Epithelial cell of proximal tubule (primary cell): ENCODE measurements around the gene MAGEB17. TPM values are rescaled to one million over a fixed set of nuclear protein-coding genes. Genes with fewer than 3 reads are reported as not detected.
"Not testable (repeated sequence)": the region's sequence is repeated elsewhere in the genome, so short reads cannot be mapped to it uniquely, and the experiment has no call there.

Experiments used
- DNase-seq: peaks from one replicate; pipeline ENCODE4 v3.0.0-alpha.2; 2011; ENCODE audit warnings: low read depth
- H3K4me3 ChIP-seq: 2 replicates; pipeline ENCODE4 v1.5.1; 2011; ENCODE audit warnings: low read depth, mild to moderate bottlenecking, low read length
- CTCF ChIP-seq: conservative IDR thresholded peaks from 2 replicates; pipeline ENCODE4 v1.5.1; 2012; ENCODE audit warnings: low read depth, mild to moderate bottlenecking, low read length
- total RNA-seq: library from RNA; depleted of rRNA; stranded (reverse); fragments of >200 nt; gene quantifications from 2 replicates; pipeline ENCODE4 v1.2.3, GENCODE V29; 2015

Gene MAGEB17
- total RNA-seq, 1 donor from 2014 or later = not detected

GRCh38 chrX:16171944-16172343 is 4.7 kb downstream of the MAGEB17 start:
- H3K4me3 ChIP-seq = no peak overlapping the region
- no peak for DNase-seq
- TF ChIP-seq CTCF = no peak

GRCh38 chrX:16172391-16172790 is 5.1 kb downstream of the MAGEB17 start:
- DNase-seq = no peak
- H3K4me3 ChIP-seq = no peak overlapping the region
- no peak for TF ChIP-seq CTCF

GRCh38 chrX:16175329-16176061 is 8.2 kb downstream of the MAGEB17 start:
- no peak for TF ChIP-seq CTCF
- H3K4me3 ChIP-seq = no peak overlapping the region
- DNase-seq = no peak

GRCh38 chrX:16177260-16177659 is 10.0 kb downstream of the MAGEB17 start:
- no peak overlapping the region for H3K4me3 ChIP-seq
- TF ChIP-seq CTCF = no peak
- no peak for DNase-seq

- not testable (repeated sequence) for H3K4me3 ChIP-seq, DNase-seq
Observed at GRCh38 chrX:16183843-16184242, 16.6 kb downstream of the MAGEB17 start.

- DNase-seq = peak; percentile 45
- H3K4me3 ChIP-seq = no peak overlapping the region
- no peak for TF ChIP-seq CTCF
Observed at GRCh38 chrX:16185725-16186136, 18.4 kb downstream of the MAGEB17 start.

GRCh38 chrX:16186380-16187007 is 19.2 kb downstream of the MAGEB17 start:
- no peak overlapping the region for H3K4me3 ChIP-seq
- no peak for DNase-seq
- no peak for TF ChIP-seq CTCF
